ENCODE data around the gene HTT.
"Not testable (repeated sequence)": the region's sequence is repeated elsewhere in the genome, so short reads cannot be mapped to it uniquely, and the experiment has no call there.

HTT gene

GRCh38 chr4:3046623-3047022 lies 27.9 kb upstream of the HTT start:
- no peak for DNase-seq

DNA sequence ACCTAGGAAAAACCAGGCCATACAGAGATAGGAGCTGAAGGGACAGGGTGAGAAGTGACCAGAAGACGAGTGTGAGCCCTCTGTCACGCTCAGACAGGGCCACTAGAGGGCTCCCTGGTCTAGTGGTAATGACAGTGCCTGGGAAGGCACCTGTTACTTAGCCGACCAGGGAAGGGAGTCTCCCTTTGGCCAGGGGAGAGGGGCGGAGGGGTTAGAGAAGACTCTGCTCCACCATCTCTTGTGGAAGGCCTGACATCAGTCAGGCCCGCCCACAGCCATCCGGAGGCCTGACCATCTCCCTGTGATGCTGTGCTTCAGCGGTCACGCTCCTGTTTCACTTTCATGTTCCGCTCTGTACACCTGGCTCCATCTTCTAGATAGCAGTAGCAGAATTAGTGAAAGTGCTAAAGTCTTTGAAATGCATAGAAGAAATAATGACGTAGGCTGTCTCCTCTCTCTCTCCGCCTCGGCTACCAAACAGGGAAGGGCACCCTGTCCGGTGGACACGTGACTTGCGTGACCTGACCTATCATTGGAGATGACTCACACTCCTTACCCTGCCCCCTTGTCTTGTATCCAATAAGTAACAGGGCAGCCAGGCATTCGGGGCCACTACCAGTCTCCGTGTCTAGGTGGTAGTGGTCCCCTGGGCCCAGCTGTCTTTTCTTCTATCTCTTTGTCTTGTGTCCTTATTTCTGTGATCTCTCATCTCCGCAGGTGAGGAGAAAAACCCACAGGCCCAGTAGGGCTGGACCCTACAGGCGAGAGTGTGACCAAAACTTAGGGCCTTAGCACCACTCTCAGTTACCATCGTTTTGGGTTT lies 26.8 kb upstream of the HTT start:
- peak; percentile 66 for DNase-seq

DNA sequence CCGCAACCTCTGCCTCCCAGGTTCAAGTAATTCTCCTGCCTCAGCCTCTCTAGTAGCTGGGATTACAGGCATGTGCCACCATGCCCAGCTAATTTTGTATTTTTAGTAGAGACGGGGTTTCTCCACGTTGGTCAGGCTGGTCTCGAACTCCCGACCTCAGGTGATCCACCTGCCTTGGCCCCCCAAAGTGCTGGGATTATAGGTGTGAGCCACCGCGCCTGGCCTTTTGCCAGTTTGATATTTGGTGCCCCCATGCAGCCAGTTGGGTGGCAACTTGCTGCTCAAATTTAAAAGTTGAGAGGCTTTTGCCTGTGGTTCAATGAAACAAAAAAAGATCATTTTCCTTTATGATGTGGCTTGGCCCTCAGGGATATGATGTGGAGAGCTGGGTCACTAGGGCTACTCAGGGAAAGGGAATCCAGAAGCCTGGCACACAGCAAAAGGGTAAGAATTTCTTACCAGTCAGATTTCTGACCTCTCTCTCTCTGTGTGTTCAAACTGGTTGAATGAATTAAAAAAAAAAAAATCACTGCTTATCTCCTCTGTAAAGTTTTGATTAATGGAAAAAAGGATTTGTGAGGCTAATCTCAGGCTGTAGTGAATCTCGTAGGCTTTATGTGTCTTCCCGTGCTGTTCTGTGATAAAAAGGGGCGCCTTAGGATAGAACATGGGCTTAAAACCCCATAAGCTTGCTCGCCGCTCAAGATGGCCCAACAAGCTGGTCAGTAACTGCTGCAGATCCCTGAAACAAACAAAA lies 23.2 kb upstream of the HTT start:
- not testable (repeated sequence) for DNase-seq

- DNase-seq = no peak
Measured at GRCh38 chr4:3054169-3054759, 20.2 kb upstream of the HTT start.

- no peak for DNase-seq
Measured at GRCh38 chr4:3059943-3060342, 14.5 kb upstream of the HTT start.

GRCh38 chr4:3060946-3061345 lies 13.5 kb upstream of the HTT start:
- no peak for DNase-seq

DNA sequence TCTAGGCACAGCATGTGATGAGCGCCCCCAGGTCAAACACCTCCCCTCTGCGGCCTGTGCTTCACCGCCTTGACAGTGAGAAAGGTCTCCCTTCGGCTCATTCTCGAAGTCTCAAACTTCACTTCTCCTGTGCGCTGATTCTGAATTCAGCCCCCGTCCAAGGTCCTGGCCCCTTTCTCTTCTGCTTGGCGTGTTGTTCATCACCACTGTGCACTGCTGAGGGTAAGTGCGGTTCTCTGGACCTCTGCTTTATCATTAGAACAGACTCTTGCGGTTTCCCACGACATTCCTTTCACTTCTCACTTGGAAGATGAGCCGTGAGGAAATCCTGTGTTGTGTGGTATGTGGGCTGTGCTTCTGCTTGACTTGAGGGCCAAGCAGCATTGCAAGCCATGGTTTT lies 12.0 kb upstream of the HTT start:
- no peak for DNase-seq

GRCh38 chr4:3065551-3065950 lies 8.9 kb upstream of the HTT start:
- DNase-seq = no peak

DNA sequence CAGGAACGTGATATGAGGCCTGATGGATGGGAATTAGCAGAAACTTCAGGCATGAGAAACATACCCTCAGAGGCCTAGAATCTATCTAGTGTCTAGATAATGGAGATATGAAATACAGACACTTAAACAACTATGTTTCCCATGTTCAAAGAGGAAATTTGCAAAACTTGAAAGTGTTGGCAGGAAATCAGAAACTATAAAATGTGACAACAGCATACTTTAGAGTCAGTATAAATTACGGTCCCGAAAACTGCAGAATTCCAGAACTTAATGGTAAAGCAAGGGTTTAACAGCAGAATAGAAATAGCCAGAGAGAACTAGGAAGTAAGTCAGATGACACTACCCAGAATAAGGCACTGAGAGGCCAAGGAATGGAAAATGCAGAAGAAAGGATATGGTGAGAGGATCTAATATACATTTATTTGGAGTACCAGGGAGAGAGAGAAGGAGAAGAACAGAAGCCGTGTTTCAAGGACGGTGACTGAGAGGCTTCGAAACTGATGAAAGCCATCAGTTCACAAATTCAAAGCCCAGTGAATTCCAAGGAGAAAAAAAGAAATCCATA lies 7.6 kb upstream of the HTT start:
- DNase-seq = no peak

- no peak for DNase-seq
Measured at GRCh38 chr4:3067473-3068001, 6.9 kb upstream of the HTT start.

DNA sequence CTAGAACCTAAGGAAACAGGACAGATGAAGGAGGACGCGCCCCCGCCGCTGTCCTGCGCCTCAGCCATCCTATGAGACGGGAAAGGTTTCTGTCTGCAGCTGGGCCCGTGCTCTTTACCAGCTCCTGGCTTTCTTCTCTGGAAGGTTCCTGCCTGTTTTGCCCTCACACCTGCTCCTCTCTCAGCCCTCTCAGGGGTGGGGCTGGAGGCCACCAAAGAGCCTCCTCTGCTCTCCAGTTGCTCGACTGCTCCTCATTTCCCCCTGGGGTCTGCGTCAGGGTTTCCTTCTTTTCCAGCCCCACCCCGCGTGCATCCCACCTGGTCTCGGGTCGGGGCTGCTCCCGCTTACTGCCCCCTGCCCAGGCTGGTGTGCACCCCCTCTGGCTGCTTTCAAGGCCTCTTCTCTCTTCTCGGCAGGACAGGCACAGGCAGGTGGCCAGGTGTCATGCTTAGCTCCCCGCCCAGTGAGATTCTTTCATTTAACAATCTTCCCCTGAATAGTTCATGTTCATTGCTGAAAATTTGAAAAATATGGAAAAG lies 4.8 kb upstream of the HTT start:
- DNase-seq = no peak

DNA sequence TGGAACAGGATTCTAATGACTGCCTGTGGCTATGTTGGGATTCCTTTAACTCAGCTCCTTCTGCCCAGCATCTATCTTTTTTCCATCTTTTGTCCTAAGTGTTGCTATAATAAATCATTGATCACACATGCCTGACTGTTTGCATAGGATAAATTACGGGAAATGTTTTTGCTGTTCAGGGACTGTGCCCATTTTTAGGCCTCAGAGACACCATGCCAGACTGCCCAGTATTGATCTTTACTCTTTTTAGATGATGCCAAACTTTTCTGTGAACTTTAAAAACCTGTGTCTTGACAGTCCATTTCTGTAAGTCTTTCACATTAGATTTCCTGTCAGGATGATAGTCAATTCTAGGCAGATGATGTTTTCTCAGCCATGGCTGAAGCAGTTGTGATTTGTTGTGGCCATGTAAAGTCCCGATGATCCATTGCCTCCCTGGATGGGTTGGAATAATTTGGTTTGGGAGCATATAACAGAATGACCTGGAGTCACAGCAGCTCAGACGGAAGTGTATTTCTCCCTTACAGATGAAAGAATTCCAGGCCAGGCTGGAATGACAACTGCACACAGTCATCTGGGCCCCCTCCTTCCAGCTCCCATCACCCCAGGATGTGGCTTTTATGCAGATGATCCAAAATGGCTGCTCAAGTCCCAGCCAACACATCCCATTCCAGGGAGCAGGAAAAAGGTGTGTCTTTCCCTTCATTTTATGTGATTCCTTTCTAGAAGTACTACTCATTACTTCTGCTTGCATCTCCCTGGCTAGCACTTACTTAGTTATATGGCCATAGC lies 3.6 kb upstream of the HTT start:
- DNase-seq = no peak

GRCh38 chr4:3071811-3072210 lies 2.7 kb upstream of the HTT start:
- no peak for DNase-seq

GRCh38 chr4:3073158-3074077 lies 1.1 kb upstream of the HTT start:
- no peak for DNase-seq

DNA sequence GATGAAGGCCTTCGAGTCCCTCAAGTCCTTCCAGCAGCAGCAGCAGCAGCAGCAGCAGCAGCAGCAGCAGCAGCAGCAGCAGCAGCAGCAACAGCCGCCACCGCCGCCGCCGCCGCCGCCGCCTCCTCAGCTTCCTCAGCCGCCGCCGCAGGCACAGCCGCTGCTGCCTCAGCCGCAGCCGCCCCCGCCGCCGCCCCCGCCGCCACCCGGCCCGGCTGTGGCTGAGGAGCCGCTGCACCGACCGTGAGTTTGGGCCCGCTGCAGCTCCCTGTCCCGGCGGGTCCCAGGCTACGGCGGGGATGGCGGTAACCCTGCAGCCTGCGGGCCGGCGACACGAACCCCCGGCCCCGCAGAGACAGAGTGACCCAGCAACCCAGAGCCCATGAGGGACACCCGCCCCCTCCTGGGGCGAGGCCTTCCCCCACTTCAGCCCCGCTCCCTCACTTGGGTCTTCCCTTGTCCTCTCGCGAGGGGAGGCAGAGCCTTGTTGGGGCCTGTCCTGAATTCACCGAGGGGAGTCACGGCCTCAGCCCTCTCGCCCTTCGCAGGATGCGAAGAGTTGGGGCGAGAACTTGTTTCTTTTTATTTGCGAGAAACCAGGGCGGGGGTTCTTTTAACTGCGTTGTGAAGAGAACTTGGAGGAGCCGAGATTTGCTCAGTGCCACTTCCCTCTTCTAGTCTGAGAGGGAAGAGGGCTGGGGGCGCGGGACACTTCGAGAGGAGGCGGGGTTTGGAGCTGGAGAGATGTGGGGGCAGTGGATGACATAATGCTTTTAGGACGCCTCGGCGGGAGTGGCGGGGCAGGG lies 568 bp downstream of the HTT start:
- DNase-seq = no peak

DNA sequence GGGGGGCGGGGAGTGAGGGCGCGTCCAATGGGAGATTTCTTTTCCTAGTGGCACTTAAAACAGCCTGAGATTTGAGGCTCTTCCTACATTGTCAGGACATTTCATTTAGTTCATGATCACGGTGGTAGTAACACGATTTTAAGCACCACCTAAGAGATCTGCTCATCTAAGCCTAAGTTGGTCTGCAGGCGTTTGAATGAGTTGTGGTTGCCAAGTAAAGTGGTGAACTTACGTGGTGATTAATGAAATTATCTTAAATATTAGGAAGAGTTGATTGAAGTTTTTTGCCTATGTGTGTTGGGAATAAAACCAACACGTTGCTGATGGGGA lies 1.1 kb downstream of the HTT start:
- DNase-seq = no peak

GRCh38 chr4:3077796-3078195 lies 3.3 kb downstream of the HTT start:
- no peak for DNase-seq

GRCh38 chr4:3079694-3080123 lies 5.2 kb downstream of the HTT start:
- DNase-seq = no peak

DNA sequence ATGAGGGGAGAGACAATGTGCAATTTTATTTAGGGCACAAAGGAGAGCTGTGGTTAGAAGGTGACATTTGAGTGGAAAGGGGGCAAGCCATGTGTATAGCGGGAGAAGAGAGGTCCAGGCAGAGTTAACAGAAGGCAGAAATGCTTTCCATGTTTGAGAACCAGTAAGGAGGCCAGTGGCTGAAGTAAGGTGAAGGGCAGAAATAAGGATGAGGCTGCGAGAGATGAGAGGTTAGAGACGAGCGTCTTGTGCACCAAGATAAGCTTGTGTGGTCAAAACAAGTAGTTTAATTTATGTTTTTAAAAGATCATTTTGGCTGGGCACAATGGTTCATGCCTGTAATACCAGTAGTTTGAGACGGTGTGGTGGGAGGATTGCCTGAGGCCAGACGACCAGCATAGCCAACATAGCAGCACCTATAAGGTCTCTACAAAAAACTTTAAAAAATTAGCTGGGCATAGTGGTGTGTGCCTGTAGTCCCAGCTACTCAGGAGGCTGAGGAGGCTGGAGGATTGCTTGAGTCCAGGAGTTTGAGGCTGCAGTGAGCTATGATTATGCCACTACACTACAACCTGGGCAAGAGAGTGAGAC lies 8.5 kb downstream of the HTT start:
- DNase-seq = no peak

DNA sequence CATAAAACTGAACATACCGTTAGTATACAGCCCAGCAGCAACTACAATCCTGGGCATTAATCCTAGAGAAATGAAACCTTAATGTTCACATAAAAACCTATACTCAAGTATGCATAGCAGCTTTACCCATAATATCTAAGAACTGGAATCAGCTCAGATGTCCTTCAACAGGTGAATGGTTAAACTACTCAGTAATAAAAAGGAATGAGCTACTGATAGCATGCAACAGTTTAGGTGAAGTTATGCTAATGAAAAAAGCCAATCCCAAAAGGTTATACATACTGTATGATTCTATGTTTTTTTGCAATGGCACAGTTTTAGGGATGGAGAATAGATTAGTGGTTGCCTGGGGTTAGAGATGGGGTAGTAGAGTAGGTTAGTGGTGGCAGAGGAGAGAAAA lies 9.3 kb downstream of the HTT start:
- DNase-seq = no peak
